HG03571 (cell line): Measurements from ENCODE around the gene RBM20.
A peak's percentile ranks its signal among the peaks of the same experiment; 100 is the strongest.
"Not testable (repeated sequence)": the region's sequence is repeated elsewhere in the genome, so short reads cannot be mapped to it uniquely, and the experiment has no call there.

ENCODE experiments used
- ATAC-seq: cut with Tn5 transposase; IDR thresholded peaks from one replicate; pipeline ENCODE4 v1.9.1; 2021; ENCODE audit not compliant: unreplicated experiment

Gene RBM20

GRCh38 chr10:110700947-110701616 is 56.9 kb downstream of the RBM20 start:
- no peak for ATAC-seq

DNA sequence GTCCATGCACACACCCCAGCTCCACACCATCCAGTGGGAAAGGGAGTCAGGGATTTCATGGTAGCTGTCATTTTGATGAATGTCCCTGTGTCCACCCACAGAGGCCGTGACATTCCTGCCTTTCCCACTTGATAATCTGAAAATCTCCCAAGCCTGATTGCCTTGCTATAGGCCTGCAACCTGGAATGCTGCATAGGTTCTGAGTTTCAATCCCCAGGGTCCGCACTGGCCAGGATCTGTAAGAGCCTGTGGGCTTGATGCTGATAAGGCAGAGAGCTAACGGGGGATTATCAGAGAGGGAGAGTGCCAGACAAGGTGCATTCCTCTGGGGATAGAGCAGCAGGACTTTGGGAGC is 57.5 kb downstream of the RBM20 start:
- no peak for ATAC-seq

- no peak for ATAC-seq
Measured at GRCh38 chr10:110704070-110704469, 59.9 kb downstream of the RBM20 start.

- ATAC-seq: no peak
Measured at GRCh38 chr10:110704906-110705476, 60.9 kb downstream of the RBM20 start.

DNA sequence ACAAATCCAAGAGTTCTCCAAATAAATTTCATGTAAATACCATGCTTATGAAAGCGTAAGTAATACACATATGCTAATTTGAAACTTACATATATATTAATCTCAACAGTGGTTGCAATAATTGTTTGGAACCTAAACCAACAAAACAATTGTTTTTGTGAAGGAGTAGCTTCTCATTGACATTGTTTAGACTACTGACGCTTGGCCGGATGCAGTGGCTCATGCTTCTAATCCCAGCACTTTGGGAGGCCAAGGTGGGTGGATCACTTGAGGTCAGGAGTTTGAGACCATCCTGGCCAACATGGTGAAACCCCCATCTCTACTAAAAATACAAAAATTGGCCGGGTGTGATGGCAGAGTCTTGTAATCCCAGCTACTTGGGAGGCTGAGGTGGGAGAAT is 61.5 kb downstream of the RBM20 start:
- ATAC-seq: not testable (repeated sequence)

GRCh38 chr10:110706690-110707098 is 62.6 kb downstream of the RBM20 start:
- no peak for ATAC-seq

DNA sequence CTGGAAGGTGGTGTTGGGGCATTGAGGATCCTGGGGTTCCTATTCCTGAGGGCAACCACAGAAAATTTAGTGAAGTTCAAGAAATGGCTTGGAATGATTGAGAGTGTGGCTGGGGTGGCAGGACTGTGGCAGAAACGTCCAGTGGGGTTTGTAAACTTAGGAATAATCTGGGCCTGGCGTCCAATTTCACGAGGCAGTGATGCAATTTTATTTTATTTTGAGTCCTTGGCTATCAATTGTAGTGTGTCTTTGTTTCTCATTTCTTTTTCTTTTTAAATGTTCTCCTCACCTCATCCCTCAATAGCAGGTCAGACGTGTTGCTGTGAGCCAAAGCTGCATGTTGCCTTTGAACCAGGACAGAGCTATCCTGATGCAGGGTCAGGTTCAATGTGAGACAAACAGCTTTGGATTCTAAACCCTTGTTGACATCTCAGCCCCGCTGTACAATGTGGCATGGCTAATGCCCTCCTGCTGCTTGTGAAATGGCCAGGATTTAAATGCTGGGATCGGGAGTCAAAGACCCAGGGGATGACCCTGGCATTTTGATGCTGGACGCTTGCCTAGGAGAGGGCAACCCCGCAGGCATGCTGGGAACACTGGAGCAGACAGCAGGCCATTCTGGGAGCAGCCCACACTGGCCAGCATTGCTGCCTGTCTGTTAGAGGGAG is 64.8 kb downstream of the RBM20 start:
- no peak for ATAC-seq

GRCh38 chr10:110709444-110709828 is 65.3 kb downstream of the RBM20 start:
- no peak for ATAC-seq

GRCh38 chr10:110709964-110710587 is 65.9 kb downstream of the RBM20 start:
- ATAC-seq: no peak

DNA sequence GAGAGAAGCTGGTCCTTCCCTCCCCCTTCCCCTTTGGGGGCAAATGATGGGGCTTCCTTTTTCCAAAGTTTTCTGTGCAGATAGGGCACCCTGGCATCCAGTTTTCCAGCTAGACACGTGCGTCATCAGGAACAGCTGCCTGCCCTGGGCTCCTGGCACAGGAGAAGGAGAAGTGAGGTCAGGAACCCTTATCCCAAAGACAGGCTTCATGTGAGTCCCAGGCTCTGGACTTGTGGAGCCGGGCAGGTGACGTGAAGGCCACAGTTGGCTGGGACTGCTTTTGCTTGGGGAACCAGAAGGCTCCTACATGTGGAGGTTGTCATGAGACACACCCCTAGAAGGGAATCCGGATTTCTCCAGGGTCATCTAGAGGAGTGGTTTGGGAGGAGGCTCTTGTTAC is 66.5 kb downstream of the RBM20 start:
- no peak for ATAC-seq

DNA sequence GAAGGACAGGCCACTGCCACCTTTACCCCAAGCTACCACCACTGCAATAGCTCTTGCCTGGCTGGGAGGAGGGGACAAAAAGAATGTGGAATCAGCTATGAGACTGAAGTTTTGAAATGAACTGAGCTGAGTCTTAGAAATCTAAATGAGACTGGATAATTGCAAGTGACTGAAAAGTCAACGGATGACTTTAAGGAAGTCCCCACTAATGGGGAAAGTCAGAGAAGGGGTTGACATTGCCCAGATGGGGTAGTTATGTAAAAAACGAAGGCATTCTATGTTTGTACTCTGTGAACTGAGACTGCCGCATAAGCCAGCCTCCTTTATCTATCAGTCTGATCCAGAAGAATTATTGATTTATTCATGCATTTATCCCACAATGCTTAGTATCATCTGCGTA is 67.2 kb downstream of the RBM20 start:
- no peak for ATAC-seq

GRCh38 chr10:110714356-110714755 is 70.2 kb downstream of the RBM20 start:
- no peak for ATAC-seq

DNA sequence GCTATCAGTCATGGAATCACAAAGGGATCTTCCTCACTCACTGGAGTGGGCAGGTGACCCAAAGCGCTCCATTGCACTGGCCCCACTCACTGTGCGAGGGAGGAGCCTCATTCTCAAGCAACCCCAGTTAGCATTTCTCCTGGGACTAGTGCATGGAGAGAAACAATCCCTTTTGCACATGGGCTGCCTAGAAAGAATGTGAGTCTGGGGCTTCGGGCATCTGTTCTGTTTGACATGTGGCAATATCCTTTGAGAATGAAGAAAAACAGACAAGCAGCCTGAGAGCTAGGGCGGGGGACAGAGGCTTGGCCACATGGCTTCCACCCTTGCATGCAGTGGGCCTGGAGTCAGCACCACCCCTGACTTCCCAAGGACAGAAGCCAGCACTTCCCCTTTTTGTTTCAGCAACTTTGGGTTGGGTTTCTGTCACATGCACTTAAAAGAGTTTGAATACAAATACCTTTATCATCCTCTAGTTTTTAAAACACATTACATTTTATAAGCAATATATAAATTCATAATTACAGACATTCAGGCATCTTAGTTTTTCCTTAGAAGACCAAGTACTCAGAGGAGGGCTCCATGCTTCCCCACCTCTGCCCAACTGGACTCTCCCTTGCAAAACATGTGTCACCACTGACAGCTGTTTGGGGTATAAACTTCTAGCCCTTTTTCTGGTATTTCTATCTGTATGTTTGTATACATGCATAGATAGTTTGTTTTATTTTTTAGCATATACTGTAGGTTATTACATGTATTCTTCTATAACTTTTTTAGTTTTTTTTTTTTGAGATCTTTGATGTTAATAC is 73.8 kb downstream of the RBM20 start:
- ATAC-seq: no peak

GRCh38 chr10:110721406-110722038 is 77.4 kb downstream of the RBM20 start:
- no peak for ATAC-seq

- no peak for ATAC-seq
Measured at GRCh38 chr10:110723224-110723891, 79.2 kb downstream of the RBM20 start.

DNA sequence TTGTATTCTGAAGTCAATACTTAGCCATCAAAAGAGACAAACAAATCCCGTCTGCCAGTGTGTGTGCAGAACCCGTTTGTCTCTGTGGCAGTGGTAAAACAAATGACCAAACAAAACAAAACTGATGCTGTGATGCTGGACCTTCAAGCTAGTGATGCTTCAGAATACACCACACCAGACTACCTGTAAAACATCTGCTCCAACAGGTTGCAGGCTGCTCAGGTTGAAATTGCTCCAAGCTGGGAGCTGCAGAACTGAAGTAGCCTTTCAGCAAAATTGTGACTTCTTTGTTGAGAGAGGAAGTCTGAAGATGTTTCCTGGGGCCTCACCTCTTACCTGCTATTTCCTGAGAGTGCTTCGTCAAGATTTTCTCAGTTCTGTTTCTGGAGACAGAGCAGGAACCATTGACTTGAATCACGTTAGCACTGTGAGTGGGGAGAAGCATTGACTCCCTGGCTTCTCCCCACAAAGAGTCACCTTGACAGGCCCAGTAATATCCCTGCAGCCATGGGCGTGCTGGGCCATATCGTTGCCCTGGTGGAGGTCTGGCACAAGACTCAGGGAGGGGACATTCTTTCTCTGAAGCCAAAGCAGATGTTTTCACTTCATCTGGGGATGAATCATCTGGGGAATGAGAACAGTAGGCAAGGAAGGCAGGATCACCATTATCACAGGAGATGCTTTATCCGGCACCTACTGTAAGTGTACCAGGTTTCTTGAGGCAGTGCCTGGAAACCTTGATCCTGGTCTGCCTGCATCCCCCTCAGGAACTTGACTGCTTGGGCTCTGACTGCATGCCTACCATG is 80.2 kb downstream of the RBM20 start:
- ATAC-seq: peak; percentile 67

DNA sequence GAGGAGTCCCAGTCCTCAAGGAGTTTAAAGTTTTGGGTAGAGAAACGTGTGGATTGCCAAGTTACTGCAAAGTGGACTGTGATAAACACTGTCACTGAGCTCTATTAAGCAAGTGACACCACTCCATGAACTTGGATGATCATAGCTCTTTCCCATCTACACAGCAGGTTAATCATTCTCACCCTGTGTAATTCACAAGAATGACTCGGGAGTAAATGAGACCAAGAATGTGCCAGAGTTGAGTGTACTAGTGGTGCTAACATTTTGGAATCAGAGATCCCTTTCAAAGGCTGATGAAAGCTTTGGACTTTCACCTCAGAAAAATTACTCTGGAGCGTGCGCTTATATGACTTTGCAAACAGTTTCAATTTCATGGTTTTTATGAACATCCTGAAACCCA is 80.8 kb downstream of the RBM20 start:
- no peak for ATAC-seq

DNA sequence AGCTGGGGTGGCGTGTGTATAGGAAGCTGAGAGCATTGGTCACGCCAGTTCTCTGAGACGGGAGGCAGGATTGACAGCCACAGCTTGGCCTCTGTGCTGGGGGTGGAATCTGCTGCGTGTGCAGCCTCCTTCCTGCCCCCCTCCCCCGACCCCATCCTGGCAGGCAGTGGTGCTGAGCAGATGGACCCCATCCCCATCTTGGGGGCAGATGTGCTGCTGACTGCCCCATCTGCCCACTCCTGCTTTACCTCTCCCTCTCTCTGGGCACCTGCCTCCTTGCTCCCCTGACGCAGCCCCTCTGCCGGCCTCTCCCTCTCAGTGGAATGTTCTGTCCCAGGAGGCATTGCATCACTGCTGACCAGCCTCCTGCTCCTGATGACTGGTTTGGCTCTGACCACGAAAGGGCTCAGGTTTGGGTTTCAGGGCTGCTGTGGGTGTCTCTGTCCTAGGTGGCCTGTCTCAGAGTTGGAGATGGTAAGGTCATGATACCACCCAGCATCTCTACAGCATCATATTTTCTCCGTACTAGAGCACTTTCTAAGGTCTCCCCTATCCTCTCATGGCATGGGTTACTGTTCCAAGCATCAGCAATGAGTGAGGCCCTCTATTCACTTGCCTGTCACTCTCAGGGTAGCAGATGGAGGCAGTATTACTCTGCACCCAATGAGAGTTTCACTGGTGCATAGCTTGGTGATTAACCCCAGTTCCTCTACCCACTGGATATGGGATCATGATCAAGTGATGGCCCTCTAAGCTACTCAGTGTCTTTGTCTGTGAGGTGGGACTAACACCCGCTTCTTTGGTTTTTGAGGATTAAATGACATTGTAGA is 81.9 kb downstream of the RBM20 start:
- ATAC-seq: no peak

GRCh38 chr10:110727785-110728184 is 83.6 kb downstream of the RBM20 start:
- not testable (repeated sequence) for ATAC-seq
